Breast epithelium (tissue), 3 donors: ENCODE results near the gene PAGE1.

Experiments
- CTCF ChIP-seq, 3 donors: fragments of 450-650 bp; IDR thresholded peaks; one replicate each; pipeline ENCODE4 v1.5.1; 2016 to 2017; ENCODE audit warnings: antibody characterized with exemption in 3 of 3, mild to moderate bottlenecking in 3 of 3, moderate library complexity in 3 of 3
- POLR2A ChIP-seq: fragments of 450-650 bp; IDR thresholded peaks from one replicate; pipeline ENCODE4 v1.6.1; 2016; ENCODE audit warnings: antibody characterized with exemption, mild to moderate bottlenecking, moderate library complexity

GRCh38 chrX:49725923-49726904 is 30.4 kb upstream of the PAGE1 start:
- TF ChIP-seq CTCF (IDR thresholded peaks at IDR 0.05), result no peak
- TF ChIP-seq POLR2A, result no peak
